Activated effector memory CD4-positive, alpha-beta T cell treated with Interleukin-2 at 50 U/mL for 16 hours (primary cell): ENCODE results near the gene CBX4.

Experiments used
- DNase-seq: peaks from one replicate; pipeline ENCODE4 v3.0.0-alpha.2; 2020

The CBX4 gene

GRCh38 chr17:79839356-79840268, at the start of gene CBX4:
TSS of gene CBX4 (minus strand) at chr17:79839440. CDS start at chr17:79839251, 189 bp downstream.
- peak; percentile 89 for DNase-seq

- no peak for DNase-seq
Measured at GRCh38 chr17:79888009-79888540, 48.8 kb upstream of the CBX4 start.

- DNase-seq, result no peak
Measured at GRCh38 chr17:79887451-79887991, 48.3 kb upstream of the CBX4 start.

GRCh38 chr17:79883202-79883601, 44.0 kb upstream of the CBX4 start:
- no peak for DNase-seq

- DNase-seq, result no peak
Measured at GRCh38 chr17:79878329-79878947, 39.2 kb upstream of the CBX4 start.

- DNase-seq, result no peak
Measured at GRCh38 chr17:79877041-79877440, 37.8 kb upstream of the CBX4 start.

- no peak for DNase-seq
Measured at GRCh38 chr17:79875511-79875910, 36.3 kb upstream of the CBX4 start.

- DNase-seq, result no peak
Measured at GRCh38 chr17:79874329-79874981, 35.2 kb upstream of the CBX4 start.

GRCh38 chr17:79873583-79873982, 34.3 kb upstream of the CBX4 start:
- no peak for DNase-seq

GRCh38 chr17:79872762-79873161, 33.5 kb upstream of the CBX4 start:
- DNase-seq, result no peak

GRCh38 chr17:79871131-79871530, 31.9 kb upstream of the CBX4 start:
- no peak for DNase-seq

- no peak for DNase-seq
Measured at GRCh38 chr17:79870540-79870939, 31.3 kb upstream of the CBX4 start.

- DNase-seq, result no peak
Measured at GRCh38 chr17:79866791-79867518, 27.7 kb upstream of the CBX4 start.

- DNase-seq, result no peak
Measured at GRCh38 chr17:79865351-79866210, 26.3 kb upstream of the CBX4 start.

GRCh38 chr17:79864617-79865250, 25.5 kb upstream of the CBX4 start:
- no peak for DNase-seq

GRCh38 chr17:79864147-79864546, 24.9 kb upstream of the CBX4 start:
- no peak for DNase-seq

GRCh38 chr17:79862771-79863440, 23.7 kb upstream of the CBX4 start:
- no peak for DNase-seq

GRCh38 chr17:79862238-79862637, 23.0 kb upstream of the CBX4 start:
- no peak for DNase-seq

GRCh38 chr17:79861413-79862216, 22.4 kb upstream of the CBX4 start:
- no peak for DNase-seq
